GM19324 (cell line): ENCODE results near the gene ABCA9.
"Not testable (repeated sequence)": the region's sequence is repeated elsewhere in the genome, so short reads cannot be mapped to it uniquely, and the experiment has no call there.

Experiments used
- ATAC-seq: cut with Tn5 transposase; IDR thresholded peaks from one replicate; pipeline ENCODE4 v1.9.1; 2021; ENCODE audit warnings: mild to moderate bottlenecking, moderate library complexity; ENCODE audit not compliant: unreplicated experiment, low FRiP score

The ABCA9 gene

DNA sequence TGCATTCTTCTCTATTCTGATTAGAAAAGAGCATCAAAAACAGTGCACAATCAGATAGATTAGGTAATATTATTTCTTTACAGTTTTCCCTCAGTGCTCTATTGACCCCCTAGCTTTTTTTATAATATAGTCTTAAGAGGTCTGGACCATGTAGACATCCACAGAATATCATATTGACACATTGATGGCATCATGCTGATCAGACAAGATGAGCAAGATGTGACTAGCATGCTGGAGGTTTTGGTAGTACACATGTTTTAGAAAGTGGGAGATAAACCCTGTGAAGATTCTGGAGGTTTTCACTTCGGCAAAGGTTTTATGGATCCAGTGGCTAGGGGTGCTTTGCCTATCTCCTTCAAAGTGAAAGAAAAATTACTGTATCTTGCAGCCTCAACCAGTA, 102.8 kb downstream of the ABCA9 start:
- no peak for ATAC-seq

DNA sequence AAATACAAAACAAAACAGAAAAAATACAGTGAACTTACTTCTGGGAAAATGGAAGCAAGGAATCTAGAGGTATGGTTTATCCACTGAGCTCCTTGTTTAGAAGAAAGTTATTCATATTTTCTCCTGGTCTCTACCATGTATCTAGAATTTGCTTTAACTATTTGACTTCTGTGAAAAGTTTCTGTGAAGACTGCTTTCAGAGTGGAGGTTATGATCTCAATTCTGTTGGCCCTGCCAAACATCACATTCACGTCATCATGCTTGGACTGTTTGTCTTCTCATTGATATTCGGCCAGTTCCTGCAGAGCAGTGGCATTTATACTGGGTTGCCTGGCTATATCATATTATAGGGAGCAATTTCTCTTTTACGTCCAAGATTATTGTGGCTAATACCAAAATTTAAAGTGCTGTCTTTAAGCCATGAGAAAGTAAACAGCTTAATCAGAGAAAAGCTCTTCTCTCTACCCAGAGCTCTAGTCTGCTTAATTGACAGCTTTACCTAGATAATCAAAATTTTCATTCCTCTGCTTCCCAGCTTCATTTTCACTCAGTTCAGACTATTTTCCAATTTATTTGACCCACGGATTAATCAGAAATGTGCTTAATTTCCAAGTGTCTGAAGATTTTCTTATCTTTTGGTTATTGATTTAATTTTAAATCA, 105.4 kb downstream of the ABCA9 start, which contains the start of gene ABCA8:
Gene ABCA8, minus strand, starts transcription at position 212 of the 661 bp plus-strand sequence. CDS start 13,358 bp downstream, outside the sequence.
- no peak for ATAC-seq

DNA sequence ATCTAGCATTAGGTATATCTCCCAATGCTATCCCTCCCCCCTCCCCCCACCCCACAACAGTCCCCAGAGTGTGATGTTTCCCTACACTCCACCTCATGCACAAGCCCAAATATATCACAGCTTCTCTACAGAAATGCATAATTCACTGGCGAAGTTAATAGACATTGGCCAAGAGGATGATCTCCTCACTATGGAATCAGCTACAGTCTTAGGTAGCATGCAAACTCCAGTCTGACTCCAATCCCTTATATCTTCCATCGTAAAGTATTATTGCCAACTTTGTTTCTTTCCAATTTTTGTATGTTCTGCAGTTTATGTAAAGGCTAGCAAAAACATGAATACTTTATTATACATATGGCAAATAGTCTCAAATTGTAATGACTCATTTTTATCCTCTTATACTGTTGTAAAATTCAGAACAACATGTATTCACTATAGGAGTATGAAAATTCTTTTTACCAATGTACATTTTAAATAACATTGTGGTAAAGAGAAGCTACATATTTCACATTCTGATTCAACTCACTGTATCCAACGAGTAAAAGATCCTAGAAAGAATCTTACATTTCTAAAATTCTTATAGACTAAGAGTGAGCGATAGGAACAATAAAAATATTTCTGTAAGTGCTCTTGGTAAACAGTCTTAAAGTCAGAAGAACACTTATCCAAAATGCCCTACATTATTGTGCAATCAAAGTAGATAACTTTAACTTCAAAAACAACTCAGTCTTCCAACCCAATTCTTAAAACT, 106.4 kb downstream of the ABCA9 start:
- ATAC-seq = no peak

DNA sequence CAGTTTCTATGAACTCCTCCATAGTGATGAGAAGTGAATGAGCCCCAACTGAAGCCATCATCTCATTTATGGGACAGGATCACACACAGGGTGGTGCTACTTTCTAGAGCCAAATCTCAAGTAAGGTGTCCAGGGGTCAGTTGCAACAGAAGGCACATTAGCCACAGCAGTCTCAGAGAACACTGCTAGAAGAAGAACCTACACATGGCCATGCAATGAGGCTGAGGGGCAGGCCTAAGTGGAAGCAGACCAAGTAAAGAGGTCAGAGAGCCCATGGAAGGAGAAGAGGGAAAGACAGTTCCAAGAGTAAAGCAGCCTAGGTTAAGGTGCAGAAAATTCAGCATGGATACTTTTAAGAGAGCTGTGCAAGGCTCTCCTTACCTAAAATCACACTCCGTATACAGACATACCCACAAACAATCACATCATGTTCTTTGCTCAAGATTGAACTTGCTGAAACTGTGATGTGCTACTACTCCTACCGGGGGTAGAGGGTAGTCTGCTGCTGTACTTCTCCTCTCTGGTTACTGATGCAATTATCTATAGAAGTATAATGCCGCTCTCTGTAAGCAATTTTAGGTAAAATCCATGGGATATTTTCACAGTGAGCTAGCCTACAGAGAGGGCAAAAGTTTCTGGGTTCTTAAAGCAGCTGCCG, 107.3 kb downstream of the ABCA9 start:
- no peak for ATAC-seq

DNA sequence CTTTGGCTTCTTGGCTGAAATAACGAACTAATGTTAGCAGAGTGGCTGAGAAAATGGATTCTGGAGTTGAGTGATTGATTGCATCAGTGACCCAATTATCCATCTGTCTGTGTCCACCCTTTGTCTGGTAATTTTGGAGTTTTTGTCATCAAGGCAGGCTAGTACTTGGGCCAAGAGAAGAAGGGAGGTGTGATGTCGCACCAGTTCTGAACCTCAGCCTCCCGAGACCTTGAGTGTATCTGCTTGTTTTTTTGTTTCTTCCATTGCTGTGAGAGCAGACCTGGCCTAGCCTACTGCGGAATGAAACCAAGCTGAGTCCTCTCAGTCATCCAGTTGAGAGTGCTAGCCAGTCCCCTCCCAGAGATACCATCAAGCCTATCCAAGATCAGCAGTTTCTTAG, 110.0 kb downstream of the ABCA9 start:
- no peak for ATAC-seq

DNA sequence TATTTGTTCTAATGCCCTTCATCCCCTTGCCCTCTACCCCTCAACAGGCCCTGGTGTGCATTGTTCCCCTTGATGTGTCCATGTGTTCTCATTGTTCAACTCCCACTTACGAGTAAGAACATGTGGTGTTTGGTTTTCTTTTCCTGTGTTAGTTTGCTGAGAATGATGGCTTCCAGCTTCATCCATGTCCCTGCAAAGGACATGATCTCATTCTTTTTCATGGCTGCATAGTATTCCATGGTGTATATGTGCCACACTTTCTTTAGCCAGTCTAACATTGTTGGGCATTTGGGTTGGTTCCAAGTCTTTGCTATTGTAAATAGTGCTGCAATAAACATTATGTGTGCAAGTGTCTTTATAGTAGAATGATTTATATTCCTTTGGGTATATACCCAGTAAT, 112.9 kb downstream of the ABCA9 start:
- not testable (repeated sequence) for ATAC-seq

DNA sequence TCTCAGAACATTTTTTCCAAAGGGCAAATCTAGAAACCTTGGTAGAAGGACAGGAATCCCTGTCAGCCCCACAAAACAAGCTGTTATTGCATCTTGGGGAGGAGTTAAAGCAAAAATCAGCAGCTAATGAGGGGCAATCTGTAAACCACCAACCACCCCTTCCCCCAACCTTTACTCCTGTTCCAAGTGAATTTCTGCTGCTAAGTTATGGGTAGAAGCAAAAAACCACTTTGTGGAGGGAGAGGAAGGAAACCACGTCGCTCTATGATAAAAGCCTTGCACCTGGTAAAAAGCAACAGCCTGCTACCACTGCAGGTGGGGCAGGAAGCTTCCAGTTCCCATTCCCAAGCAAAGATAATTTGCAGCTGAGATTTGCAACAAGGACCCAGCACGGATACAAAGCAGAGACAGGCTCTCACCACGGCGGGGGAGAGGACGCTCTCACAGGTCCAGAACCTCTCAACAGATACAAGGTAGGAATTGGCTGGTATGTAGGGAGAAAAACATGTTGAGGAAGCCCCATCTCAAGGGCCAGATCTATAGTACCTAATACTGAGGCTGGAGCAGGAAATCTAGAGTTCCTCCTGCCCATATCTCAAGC, 116.2 kb downstream of the ABCA9 start:
- ATAC-seq = no peak

DNA sequence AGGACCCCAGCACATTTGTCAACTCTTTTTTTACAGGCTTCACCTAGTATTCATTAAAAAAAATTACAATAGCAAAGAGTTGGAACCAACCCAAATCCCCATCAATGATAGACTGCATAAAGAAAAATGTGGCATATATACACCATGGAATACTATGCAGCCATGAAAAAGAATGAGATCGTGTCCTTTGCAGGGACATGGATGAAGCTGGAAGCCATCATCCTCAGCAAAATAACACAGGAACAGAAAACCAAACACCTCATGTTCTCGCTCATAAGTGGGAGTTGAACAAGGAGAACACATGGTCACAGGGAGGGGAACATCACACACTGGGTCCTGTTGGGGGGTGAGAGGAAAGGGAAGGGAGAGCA, 116.9 kb downstream of the ABCA9 start:
- ATAC-seq = not testable (repeated sequence)

DNA sequence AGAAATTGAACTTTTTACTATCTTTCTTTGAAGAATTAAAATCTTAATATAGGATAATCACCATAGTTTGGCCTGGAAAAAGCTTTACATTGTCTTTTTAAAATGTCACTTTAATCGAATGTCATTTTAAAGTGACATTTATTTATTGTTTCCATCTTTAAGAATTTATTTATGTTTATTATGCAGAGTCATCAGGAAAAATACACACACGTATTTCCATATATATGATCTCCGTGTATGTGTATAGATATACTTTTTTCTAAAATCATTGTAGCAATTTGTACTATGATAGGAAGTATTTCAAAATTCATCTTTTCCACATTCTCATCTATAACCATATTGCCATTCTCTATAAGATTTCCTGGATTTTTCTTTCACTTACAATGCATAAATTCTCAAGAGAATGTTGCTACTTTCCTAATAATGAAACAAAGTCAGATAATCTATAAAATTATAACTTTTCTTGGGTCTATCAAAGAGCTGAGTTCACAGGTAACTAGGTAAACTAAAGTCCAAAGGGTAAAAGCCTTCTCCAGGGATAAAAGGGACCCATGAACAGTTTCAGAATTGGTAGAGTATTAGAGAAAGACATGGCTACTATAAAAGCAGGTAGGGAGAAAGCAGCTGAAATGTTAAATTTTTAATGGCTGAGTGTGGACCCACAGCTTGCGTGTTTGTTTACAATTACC, 117.5 kb downstream of the ABCA9 start:
- no peak for ATAC-seq

DNA sequence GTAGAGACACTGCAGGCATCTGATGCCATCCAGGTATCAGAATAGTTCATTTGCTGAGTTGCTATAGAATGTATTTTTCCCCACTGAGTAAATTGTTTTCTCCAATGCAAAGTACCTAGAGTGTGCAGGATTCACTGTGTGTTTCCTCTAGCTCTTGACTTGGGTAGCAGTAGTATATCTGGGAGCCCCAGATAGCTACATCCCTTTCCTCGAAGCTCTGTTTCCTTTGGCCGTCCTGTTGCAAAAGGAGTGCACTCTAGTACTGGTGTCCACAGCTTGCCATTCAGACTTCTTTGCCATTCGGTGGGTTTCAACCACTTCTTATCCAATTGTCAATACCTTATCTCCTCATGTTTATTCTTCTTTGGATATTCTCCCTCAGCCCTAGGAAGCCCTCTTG, 118.3 kb downstream of the ABCA9 start:
- no peak for ATAC-seq

DNA sequence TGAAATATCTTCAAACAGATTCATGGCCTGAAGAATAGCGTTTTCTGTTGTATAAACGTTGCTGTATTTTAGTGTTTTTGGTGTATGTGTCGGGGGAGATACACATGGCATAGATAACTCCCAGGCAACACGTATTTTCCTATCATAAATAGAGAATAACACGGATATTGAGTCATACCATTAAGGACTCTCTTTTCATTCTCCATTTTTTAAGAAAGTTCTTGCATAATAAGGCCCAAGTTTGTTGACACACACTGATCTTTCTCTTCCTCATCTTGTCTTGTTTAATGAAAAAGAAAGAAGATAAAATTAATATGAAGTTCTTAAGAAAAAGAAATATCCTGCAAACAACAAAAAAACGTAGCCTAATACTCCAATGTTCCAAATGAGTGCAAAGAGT, 119.0 kb downstream of the ABCA9 start:
- no peak for ATAC-seq

DNA sequence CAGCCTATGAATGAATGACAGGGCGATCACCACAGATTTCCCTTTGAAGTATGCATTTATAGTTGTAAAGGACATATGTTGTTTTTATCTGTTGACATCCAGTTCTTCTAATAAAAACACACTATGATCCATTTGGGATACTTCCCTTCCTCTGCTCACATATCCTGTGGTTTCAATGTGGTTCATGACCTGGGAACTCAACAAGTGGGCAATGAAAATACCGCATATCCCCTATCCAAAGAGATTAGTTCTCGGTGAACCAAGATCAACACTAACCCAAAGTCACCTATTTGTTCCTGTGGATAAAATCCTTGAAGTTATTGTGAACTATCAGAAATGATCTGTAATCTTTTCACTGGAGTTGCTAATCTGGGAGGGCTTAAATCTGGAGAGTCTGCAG, 121.5 kb downstream of the ABCA9 start:
- no peak for ATAC-seq

DNA sequence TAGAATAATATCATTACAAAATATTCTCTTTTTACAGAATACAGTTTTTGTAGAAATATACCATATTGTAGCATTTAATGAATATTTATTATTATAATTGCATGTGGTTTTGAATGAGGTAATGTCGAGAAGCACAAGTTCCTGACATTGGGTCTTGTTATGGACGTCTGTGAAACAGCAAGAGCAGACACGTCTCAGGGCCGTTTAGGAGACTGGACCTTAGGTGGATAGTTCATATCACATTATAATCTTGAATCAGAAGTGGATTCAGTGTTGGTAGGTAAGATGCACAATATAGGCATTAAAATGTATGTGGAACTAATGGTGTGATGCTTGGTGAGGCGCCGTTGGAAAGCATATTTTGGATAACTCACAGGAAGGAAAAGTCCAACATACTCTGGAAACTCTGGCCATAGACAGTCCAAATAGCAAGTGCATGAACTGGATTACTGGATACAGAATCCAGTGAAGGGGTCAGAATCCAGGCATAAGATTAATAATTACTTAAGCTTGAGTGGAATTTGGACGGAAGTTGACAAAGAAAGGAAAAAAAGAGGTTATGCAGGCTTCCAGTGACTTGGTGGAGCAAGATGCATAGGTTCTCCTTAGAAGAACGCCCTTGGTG, 122.7 kb downstream of the ABCA9 start:
- ATAC-seq = no peak

DNA sequence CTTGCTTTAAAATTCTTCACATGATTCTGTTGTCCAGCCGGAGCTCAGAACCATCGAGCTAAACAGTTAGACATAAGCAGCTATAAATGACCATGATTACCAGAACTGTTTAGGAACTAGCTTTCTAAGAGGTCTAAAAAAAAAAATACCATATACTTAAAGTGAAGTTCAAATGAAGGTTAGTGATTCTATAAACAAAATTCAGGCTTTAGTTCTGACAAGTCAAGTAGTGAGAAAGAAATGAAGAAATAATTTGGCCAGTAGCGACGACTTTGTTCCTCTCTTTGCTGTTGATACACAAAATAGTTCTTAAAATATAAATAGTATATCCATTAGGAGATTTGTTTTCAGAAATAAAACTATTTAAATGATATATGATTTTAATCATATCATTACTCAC, 133.2 kb downstream of the ABCA9 start:
- ATAC-seq = no peak

DNA sequence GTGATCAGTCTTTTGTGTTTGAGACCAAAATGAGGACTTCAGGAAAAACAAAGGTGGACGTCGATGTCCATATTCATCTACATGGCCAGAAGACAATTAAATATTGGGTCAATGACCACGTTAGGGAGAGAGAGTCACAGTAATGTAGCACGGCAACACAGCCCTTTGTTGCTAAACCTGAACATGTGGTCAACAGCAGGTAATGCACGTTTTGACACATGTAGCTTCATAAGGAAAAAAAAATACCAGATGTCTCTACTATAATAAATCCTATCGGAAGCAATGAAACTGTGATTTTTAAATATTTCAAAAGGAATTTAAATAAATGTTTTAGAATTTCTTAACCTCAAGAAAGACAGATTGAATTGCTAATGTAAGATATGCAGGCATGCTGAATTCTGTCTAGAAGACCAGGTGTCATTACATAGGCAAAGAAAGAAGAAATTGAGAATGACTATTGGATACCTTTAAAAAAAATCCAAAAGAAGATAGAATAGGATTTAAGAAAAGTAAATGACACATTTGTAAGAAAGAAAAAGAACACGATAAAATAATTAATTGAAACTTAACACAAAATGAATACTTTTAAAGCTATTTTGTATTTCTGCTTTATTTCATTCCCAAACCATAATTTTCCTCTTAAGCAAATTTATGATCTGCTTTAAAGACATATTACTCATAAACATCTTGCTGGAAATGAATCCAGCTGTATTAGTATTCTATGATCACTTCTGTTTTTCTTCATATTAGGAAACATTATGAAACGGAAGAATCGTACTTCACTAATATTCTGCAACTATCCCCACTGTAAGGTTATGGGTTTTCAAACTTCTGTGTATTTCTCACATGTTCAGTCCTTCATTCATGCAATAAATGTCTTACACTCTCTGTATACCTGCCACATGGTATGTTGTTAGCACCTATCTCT, 135.7 kb downstream of the ABCA9 start:
- no peak for ATAC-seq
